Astrocyte of the cerebellum (primary cell): Measurements from ENCODE around the gene SORCS2.

Source experiments
- DNase-seq: peaks from one replicate; pipeline ENCODE4 v3.0.0-alpha.2; 2011; ENCODE audit warnings: low read depth
- H3K4me3 ChIP-seq: 2 replicates; pipeline ENCODE4 v1.5.1; 2011; ENCODE audit warnings: mild to moderate bottlenecking, low read depth, low read length, moderate library complexity
- CTCF ChIP-seq: IDR thresholded peaks from 2 replicates; pipeline ENCODE4 v1.5.1; 2012; ENCODE audit warnings: low read length, low read depth, moderate library complexity, mild to moderate bottlenecking; ENCODE audit errors: missing control alignments
- in situ Hi-C: cut with HindIII; loops from 2 replicates; pipeline ENCODE4 v1.10.0; 2017; ENCODE audit warnings: low sequenced_read_pairs

The SORCS2 gene

GRCh38 chr4:7486101-7486500 lies 293.8 kb downstream of the SORCS2 start:
- no peak for DNase-seq
- no peak overlapping the region for H3K4me3 ChIP-seq
- in situ Hi-C loops: no loop called here
- TF ChIP-seq CTCF: no peak

- no peak overlapping the region for H3K4me3 ChIP-seq
- no peak for DNase-seq
- TF ChIP-seq CTCF: no peak
- in situ Hi-C loops: no loop called here
Measured at GRCh38 chr4:7487502-7487901, 295.2 kb downstream of the SORCS2 start.

- no peak for DNase-seq
- no peak for TF ChIP-seq CTCF
- in situ Hi-C loops: no loop called here
- H3K4me3 ChIP-seq: no peak overlapping the region
Measured at GRCh38 chr4:7487998-7488671, 295.8 kb downstream of the SORCS2 start.

- DNase-seq: no peak
- in situ Hi-C loops: no loop called here
- TF ChIP-seq CTCF: no peak
- no peak overlapping the region for H3K4me3 ChIP-seq
Measured at GRCh38 chr4:7491915-7492314, 299.6 kb downstream of the SORCS2 start.

GRCh38 chr4:7498446-7499200 lies 306.3 kb downstream of the SORCS2 start:
- no peak for TF ChIP-seq CTCF
- in situ Hi-C loops: no loop called here
- DNase-seq: no peak
- no peak overlapping the region for H3K4me3 ChIP-seq

- in situ Hi-C loops: no loop called here
- DNase-seq: no peak
- H3K4me3 ChIP-seq: no peak overlapping the region
- TF ChIP-seq CTCF: no peak
Measured at GRCh38 chr4:7499661-7500060, 307.3 kb downstream of the SORCS2 start.
